Measurements from ENCODE around the gene GOLGA7B.

The GOLGA7B gene

DNA sequence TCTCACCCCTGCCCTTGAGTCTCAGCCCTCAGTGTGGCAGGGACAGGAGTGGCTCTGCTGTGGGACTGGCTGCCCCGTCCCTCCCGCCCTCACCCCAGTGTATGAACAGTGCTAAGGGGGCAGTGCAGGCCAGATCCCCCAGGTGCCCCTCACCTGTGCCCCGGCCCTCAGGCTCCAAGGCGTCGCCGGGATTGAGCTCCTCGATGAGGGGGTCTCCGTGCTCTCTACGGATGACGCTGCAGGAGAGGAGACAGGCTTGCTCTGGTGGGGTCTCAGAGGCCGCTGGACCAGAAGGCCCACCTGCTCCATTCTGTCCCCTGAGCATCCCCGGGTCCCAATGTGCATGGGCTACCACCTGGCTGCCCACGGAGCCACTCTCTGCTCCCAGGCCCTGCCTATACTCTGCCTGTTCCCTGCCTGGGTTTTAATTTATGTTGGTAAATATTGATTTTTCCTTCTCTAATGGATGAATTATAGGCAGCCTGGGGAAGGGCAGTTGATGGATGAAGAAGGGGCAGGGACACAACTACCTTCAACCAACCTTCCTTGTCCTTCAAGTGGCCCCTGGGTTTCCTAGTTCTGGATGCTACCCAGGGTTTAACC is 47.2 kb downstream of the GOLGA7B start:
- DNase-seq = no peak

DNA sequence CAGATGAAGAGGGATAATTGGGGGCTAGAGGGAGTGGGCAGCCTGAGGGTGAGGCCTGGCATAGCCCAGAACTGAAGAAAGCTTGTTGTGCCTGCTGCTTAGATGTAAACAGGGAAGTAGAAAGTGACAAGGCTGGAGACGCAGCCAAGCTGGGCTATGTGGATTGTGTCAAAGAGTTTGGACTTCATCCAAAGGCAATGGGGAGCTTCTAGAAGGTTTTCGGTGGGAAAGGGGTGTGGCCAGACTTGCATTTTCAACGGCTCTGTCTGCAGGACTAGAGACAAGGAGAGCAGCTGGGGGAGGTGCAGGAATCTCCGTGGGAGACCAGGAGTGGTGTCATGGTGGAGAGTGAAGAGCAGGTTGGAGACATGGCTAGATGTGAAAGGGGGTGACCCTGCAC is 48.8 kb downstream of the GOLGA7B start:
- DNase-seq = no peak

DNA sequence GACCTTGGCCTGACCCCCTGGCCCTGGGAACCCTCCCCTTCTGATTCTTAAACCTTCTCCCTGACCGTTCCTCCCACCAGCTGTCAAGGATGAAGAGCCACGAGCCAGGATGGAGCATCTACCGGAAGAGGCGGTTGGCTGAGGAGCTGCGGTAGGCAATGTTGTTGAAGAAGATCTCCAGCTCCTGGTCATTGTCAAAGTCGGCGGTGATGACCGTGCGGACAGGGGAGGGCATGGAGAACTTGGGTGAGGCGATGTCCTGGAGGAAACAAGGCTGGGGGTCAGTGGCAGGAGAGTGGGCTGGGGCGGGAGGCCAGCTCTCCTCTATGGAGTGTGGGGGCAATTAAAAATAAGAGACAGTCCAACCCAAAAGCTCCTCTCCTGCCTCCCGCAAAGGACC is 51.7 kb downstream of the GOLGA7B start:
- DNase-seq = no peak

DNA sequence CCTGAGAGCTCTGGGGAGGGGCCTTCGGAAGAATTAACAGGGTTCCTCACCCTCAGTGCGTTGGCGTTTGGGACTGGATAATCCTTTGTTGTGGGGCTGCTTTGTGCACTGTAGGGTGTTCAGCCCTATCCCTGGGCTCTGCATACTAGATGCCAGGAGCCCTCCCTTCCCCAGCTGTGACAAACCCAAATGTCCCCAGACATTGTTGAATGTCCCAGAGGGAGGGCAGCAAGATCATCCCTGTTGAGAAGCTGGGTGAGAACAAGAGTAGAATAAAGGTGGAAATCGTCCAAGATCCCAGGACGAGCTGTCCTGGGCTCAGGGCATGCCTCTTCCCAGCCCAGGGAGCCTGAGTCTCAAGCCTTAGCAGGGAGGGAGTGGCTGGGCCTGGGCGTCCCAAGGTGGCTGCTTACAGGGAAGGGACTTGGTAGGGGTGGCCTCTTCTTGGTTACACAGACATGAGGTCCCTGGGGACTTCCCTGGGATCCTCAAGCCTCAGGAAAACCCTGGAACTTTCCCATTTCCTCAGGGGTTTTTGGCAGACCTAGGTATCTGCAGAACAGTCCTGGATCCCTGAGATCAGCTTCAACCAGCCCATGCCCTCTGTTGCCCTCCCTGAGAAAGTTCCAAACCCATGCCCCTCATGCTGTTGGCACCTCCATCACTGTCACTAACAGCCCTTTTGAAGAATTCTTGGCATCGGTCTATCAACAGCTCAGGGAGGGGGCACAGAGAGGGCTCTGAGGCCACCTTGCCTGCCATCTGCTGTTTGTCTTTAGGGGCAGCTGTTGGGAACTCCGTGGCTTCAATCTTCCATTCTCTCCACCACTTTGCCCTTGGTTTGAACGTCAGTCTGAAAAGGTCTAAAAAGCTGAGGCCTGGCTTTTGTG is 53.7 kb downstream of the GOLGA7B start:
- no peak for DNase-seq

DNA sequence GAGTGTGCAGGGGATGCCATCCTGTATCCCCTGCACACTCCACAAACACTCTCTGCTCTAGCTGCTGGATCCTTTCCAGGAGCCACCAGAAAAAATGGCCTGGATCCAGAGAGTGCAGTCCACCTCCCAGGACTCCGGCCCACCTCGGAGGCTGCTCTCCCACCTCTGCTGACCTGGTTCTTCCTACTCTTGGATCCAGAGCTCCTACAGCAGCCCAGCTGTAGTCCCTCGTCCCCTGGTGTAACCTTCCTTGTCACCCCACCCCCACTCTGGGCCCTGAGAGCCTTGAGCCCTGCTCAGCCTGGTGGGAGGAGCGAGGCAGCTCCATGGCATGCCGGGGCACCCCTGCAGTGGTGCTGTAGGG is 54.4 kb downstream of the GOLGA7B start:
- no peak for DNase-seq

DNA sequence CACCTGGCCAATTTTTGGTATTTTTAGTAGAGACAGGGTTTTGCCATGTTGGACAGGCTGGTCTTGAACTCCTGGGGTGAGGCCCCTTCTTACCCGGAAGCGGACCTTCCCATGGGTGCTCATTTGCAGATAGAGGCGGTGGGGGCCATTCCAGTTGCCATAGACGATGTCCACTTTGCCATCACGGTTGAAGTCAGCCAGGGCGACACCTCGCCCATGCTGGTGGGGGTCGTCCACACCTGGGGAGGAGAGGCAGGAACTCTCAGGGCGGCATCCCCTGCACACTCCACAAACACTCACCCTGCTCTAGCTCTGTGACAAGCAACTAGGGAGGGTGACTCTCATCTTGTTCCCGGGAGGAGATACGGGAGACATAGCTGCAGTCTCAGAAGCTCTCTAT is 54.9 kb downstream of the GOLGA7B start:
- DNase-seq = no peak

DNA sequence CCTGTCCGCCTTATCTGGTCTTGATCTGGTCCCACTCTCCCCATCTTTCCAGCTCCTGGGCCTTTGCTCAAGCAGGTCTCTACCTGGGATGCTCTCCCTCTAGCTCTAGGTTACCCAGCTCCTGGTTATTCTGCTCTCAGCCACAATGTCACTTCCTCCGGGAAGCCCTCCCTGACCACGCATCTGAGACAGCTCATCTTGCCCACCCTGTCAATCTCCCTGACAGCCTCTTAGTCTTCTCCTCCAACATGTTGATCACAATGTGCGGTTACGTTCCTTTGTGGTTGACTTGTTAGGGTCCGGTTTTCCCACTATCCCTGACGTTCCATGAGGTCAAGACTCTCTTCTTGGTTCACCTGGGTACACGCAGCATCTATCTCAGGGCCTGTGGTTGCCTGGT is 55.6 kb downstream of the GOLGA7B start:
- DNase-seq = no peak

DNA sequence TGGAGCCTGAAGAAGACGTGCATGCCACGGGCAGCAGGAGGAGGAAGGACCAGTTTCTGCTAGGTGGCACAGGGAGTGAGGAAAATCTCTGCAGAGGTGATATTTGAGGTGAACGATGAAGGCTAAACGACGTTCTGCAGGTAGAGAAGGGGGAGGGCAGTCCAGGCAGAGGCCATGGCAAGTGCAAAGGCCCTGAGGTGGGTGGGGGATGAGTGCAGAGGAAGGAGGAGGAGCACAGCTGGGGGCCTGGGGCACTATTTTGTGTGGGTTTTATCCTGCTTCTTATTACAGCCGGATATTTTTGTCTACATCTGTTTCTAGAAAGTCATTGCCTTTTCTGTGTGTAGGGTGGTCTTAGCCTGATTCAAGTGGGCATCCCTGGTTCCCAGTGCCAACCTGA is 57.6 kb downstream of the GOLGA7B start:
- DNase-seq = no peak

DNA sequence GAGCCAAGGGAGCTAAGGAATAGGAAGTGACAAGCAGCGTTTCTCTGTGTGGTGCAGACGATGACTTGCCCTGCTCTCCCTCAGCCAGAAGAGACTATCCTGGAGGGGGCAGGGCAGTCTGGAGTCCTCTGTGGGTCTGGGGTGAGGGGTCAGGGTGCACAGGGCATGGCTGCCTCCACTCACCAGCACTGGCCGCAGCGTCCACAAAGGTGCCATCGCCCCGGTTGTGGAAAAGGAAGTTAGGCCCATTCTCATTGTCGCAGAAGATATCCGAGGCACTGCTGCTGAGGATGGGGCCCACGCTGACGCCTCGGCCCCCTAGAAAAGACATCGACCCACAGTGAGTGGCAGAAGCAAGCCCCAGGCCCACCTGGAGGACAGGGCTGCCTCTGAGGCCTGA is 58.2 kb downstream of the GOLGA7B start:
- DNase-seq = no peak

DNA sequence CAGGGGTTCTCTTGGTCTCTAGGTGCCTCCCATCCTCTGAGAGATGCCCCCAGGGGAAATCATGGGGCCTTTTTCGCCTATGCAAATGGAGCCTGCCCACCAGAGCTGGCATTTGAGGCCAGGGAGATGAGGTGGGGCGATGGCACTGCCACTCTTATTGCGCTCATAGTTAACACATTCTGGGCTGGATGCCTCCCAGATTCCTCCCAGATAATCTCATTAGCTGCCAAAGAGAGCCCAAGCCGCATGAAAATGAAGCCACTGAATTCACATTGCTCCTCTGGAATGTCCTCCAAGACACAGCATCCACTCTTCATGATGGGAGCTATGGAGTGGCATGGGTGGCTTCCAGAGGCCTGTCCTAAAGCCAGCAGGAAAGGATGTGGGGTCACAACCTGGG is 61.0 kb downstream of the GOLGA7B start:
- DNase-seq = no peak

DNA sequence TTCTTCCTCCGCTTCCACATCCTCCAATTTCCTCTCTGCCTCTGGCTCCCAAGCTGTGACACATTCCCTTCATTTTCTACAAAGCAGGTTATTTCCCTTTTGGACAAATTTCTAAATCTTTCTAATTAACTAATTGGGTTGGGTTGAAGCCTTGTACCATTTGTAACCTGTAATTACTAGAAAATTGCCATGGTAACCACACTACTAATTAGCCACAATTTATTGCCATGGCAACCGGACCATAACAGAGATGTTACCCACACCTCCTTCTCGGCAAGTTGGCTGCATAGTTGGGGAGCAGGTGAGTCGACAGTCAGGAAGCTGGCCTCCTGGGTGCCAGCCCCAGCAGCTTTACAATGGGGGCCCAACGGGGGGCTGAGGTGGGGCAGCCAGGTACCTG is 61.6 kb downstream of the GOLGA7B start:
- no peak for DNase-seq

DNA sequence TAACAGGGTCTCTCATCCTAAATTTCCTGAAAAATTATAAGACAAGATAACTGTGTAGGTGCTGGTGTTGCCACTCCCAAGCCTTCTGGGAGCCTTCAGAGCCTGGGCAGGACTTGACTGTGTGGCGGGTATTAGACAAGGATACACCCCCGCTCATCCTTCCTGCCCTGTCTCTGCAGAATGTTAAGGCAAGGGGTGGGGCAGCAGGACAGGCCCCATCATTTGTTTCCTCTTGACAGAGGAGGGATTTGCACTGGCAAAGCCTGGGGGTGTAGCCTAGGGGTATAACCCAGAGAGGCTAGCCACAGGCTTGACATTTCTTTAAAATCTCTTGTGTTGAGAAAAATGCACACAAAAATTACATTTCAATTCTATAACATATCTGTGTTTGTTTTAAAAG is 63.5 kb downstream of the GOLGA7B start:
- DNase-seq = no peak

DNA sequence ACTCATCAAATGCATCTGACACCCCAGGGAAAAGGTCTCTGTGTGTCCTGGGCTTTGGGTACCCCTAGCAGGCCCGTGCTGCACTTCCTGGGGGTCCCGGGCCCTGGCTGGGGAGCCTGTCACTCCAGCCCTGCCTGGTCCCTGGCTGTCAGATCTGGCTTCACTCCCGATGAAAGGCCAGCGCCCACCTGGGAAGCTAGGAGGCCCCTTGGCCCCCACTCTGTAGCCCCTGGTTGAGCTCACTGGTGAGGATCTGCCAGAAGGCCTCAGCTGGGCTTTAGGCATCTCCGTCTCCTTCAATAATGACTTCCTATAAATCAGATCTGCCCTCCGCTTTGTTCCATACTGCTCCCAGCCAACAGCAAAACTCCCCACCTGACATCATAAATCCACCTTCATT is 64.0 kb downstream of the GOLGA7B start:
- no peak for DNase-seq

DNA sequence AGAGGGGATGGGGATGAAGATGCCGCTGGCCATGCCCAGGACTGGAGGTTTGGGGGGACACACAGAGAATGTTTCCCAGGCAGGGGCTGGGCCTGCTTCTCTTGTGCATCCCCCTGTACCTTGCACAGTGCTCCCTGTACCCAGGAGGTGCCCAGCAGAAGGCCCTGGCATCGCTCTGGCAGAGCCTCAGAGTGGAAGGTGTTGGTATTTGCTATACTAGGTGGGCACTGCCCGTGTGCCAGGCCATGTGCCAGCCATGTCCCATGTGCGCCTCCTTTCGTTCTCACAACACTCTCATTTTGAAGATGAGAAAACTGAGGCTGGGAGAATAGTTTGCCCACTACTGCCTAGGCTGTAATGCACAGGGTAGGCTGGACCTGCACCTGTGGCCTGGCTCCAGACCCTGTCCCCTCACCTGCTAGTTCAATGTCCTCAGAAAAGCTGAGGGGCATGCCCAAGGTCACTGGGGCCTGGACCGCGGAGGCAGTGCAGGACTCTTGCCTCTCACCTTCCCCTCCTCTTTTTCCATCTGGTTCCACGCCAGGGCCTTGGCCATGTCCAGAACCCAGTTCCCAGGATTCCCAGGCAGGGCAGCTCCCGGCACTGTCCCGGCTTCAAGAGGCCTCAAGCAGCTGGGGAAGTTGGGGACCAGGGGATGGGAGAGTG is 64.7 kb downstream of the GOLGA7B start:
- no peak for DNase-seq

DNA sequence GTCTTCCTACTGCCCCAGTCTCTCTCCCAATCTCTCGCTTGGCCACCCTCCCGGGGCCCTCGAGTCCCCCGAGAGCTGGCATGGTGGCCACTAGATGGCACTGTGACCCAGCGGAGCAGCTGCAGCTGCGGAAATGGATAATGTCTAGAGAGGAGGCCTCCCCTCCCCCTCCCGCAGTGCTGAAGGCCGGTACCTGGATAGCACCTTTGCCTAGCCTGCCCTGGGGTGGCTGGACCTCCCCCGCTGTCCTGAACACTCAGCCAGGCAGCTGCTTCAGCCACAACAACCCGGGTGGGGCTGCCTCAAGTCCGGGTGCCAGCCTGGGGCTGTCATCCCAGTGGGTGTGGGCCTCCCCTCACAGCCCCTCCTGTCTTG is 65.2 kb downstream of the GOLGA7B start:
- peak; percentile 25 for DNase-seq

DNA sequence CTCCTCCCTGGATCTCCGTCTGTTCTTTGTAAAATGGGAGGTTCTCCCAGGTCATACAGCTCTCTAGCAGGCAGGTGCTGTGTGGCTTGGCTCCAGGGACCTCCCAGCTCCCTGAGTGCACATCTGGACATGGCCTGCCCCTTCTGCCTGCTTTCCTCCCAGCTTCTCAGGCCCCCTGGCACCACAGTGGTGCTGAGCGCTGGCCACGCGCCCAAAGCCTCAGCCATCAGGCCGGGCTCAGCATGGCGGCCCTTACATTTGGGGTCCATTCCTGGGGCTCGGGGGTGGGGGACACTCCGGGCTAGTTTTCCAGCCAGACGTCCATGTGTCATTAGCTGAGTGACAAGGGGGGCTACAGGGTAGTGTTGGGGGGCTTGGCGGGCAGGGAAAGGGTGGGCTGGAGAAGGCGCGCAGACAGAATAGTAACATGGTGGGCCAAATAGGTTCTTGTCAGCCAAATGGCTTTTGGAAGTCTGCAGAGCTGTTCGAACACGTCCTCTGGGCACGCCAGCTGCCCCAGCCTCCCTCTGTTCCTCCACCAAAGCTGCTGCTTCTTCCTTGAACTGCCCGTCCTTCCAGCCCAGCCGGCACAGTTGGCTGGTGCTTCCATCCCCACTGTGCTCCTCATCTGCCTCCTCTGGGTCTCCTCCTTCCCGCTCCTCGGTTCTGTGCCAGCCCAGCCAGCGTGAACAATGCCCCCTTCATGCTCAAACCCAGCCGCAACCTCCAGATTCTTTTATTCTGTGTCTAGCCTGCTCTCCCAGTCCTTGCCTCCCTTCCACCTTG is 65.9 kb downstream of the GOLGA7B start:
- no peak for DNase-seq

DNA sequence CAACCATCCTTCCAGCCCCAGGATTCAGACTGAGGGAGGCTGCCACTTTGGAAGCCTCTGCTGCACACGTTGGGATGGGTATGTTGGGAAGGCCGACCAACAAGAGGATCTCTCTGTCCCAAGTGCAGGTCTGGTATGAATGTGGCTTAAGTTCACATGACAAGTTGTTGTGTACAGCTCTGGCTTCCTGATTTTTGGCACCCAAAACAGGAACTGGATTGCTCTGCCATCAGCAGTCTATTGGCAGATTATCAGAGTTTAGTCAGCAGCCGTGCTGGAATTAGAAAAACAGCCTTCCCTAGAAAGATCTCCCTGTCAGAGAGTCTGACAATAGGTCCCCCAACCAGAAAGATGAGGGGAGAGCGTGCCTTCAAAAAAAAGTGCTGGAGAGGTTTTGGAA is 66.9 kb downstream of the GOLGA7B start:
- DNase-seq = no peak

DNA sequence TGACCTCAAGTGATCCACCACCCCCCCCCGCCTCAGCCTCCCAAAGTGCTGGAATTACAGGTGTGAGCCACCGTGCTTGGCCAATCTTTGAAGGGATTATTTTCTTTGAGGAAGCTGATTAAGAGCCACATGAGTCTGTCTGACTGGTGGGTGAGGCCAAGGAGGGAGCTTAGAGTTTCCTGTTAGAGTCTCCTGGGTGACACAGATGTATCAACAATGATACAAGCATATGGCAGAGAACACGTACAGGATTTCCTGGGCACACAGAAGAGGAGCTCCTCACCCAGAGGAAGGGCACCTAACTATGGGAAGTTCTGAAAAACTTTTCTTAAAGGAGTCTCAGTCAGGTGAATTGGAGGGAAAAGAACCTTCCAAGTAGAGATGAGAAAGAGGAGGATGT is 69.4 kb downstream of the GOLGA7B start:
- no peak for DNase-seq

DNA sequence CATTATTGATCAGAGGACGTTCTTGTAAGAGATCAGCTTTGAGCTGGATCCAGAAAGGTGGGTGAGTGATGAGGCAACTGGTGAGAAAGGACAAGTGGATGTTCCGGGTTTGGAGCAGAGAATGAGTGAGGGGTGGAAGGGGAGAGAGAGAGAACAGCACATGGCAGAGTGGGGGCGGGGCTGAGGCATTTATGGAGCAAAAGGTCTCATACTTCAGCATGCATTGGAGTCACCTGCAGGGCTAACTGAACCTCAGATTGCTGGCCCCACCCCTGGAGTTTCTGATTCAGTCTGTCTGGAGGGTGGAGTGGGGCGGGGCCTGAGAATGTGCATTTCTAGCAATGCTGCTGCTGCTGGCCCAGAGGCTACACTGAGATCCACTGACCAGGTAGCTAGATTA is 71.2 kb downstream of the GOLGA7B start:
- no peak for DNase-seq

Measured in NCI-H2029 treated with DMSO at 0.1 percent for 48 hours (cell line).